ENCODE data around the gene GRID2. TPM values are rescaled to one million over a fixed set of nuclear protein-coding genes. Genes with fewer than 3 reads are reported as not detected.

The GRID2 gene
- total RNA-seq, 2 donors from 2014 or later: 27.3 to 40.4 TPM

GRCh38 chr4:92825791-92826190 is 522.0 kb downstream of the GRID2 start:
- Mint-ChIP-seq H3K27ac (no peak overlapping the region), H3K27me3 (ENCODE audit: insufficient read depth) (no peaks in the 10 kb centered on the region), H3K36me3 (ENCODE audit: low read depth) (peaks cover 3% of the 10 kb centered on the region), H3K4me1 (peaks cover 5% of the 10 kb centered on the region), H3K4me3 (no peak overlapping the region), H3K9me3 (no peaks in the 10 kb centered on the region)
- no peaks in the 10 kb centered on the region for H3K4me1 ChIP-seq (ENCODE audit: control insufficient read depth, insufficient read depth, low read length)
- no peak for DNase-seq
- no peak overlapping the region for H3K4me3 ChIP-seq (ENCODE audit: low read length)
- no peak overlapping the region for H3K27ac ChIP-seq (ENCODE audit: low read depth, low read length)
- TF ChIP-seq CTCF (conservative IDR thresholded peaks at IDR 0.05): no peak
- H3K9ac ChIP-seq (ENCODE audit: extremely low read depth, low read length, poor library complexity, severe bottlenecking): no peak overlapping the region
- no peaks in the 10 kb centered on the region for H3K27me3 ChIP-seq (ENCODE audit: control insufficient read depth, insufficient read depth, low read length, poor library complexity, severe bottlenecking)
- no peaks in the 10 kb centered on the region for H3K36me3 ChIP-seq (ENCODE audit: control insufficient read depth, insufficient read depth, low read length)
- H3K9me3 ChIP-seq (ENCODE audit: control insufficient read depth, low read length): no peaks in the 10 kb centered on the region

GRCh38 chr4:92830771-92831170 is 527.0 kb downstream of the GRID2 start:
- H3K4me3 ChIP-seq (ENCODE audit: low read length): no peak overlapping the region
- no peaks in the 10 kb centered on the region for H3K9me3 Mint-ChIP-seq
- H3K27ac ChIP-seq (ENCODE audit: low read depth, low read length): no peak overlapping the region
- no peak for DNase-seq
- no peak overlapping the region for H3K27ac Mint-ChIP-seq
- no peak for TF ChIP-seq CTCF (conservative IDR thresholded peaks at IDR 0.05)
- H3K4me1 Mint-ChIP-seq: peaks cover 2% of the 10 kb centered on the region
- H3K4me3 Mint-ChIP-seq: no peak overlapping the region
- no peaks in the 10 kb centered on the region for H3K4me1 ChIP-seq (ENCODE audit: control insufficient read depth, insufficient read depth, low read length)
- H3K9me3 ChIP-seq (ENCODE audit: control insufficient read depth, low read length): no peaks in the 10 kb centered on the region
- H3K36me3 Mint-ChIP-seq (ENCODE audit: low read depth): peaks cover 3% of the 10 kb centered on the region
- no peaks in the 10 kb centered on the region for H3K27me3 ChIP-seq (ENCODE audit: control insufficient read depth, insufficient read depth, low read length, poor library complexity, severe bottlenecking)
- H3K9ac ChIP-seq (ENCODE audit: extremely low read depth, low read length, poor library complexity, severe bottlenecking): no peak overlapping the region
- H3K27me3 Mint-ChIP-seq (ENCODE audit: insufficient read depth): no peaks in the 10 kb centered on the region
- H3K36me3 ChIP-seq (ENCODE audit: control insufficient read depth, insufficient read depth, low read length): no peaks in the 10 kb centered on the region

DNA sequence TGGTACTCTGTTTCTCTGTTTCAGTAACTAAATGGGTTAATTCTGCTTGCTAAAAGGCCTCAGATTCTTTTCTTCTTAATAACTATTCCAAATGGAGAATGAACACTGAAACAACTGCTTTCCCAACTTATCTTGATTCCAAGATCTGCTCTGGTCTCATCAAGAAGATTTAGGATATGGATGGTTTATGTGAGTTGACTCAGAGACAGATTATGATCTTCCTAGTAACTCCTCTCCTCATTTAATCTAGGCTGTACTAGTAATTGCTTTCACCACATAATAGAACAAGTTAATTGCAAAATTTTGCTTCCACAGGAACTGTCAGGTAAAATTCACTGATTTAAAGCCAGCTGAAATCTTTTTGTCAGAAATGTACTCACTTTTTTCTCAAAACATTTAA is 537.1 kb downstream of the GRID2 start:
- no peak for TF ChIP-seq CTCF (conservative IDR thresholded peaks at IDR 0.05)
- no peak overlapping the region for H3K9ac ChIP-seq (ENCODE audit: extremely low read depth, low read length, poor library complexity, severe bottlenecking)
- H3K27ac ChIP-seq (ENCODE audit: low read depth, low read length): no peak overlapping the region
- no peaks in the 10 kb centered on the region for H3K9me3 ChIP-seq (ENCODE audit: control insufficient read depth, low read length)
- no peaks in the 10 kb centered on the region for H3K36me3 ChIP-seq (ENCODE audit: control insufficient read depth, insufficient read depth, low read length)
- no peaks in the 10 kb centered on the region for H3K36me3 Mint-ChIP-seq (ENCODE audit: low read depth)
- H3K27me3 ChIP-seq (ENCODE audit: control insufficient read depth, insufficient read depth, low read length, poor library complexity, severe bottlenecking): no peaks in the 10 kb centered on the region
- H3K27me3 Mint-ChIP-seq (ENCODE audit: insufficient read depth): no peaks in the 10 kb centered on the region
- H3K4me1 ChIP-seq (ENCODE audit: control insufficient read depth, insufficient read depth, low read length): peaks cover 9% of the 10 kb centered on the region
- H3K4me3 ChIP-seq (ENCODE audit: low read length): no peak overlapping the region
- H3K4me3 Mint-ChIP-seq: no peak overlapping the region
- peaks cover 29% of the 10 kb centered on the region for H3K4me1 Mint-ChIP-seq
- no peak overlapping the region for H3K27ac Mint-ChIP-seq
- no peak for DNase-seq
- H3K9me3 Mint-ChIP-seq: no peaks in the 10 kb centered on the region
